WTC11 (cell line): ENCODE data around the gene ARMC2. TPM values are rescaled to one million over a fixed set of nuclear protein-coding genes. Genes with fewer than 3 reads are reported as not detected.
A peak's percentile ranks its signal among the peaks of the same experiment; 100 is the strongest.

Experiments used
- CREM ChIP-seq: sonication (generic); formaldehyde crosslinking; IDR thresholded peaks from 2 replicates; pipeline ENCODE4 v1.8.1; 2022; ENCODE audit warnings: mild to moderate bottlenecking, missing genetic modification reagents, moderate library complexity
- EMX1 ChIP-seq: fragments of 250-450 bp; sonication (Bioruptor Pico); IDR thresholded peaks from 2 replicates; pipeline ENCODE4 v1.8.0; 2021; ENCODE audit warnings: mild to moderate bottlenecking
- ETV6 ChIP-seq: sonication (generic); formaldehyde crosslinking; IDR thresholded peaks from 2 replicates; pipeline ENCODE4 v1.8.1; 2022; ENCODE audit warnings: mild to moderate bottlenecking, missing genetic modification reagents
- FOXK1 ChIP-seq: sonication (generic); formaldehyde crosslinking; IDR thresholded peaks from 2 replicates; pipeline ENCODE4 v1.8.0; 2022; ENCODE audit warnings: mild to moderate bottlenecking, moderate library complexity, missing genetic modification reagents
- GRHL2 ChIP-seq: fragments of 250-450 bp; sonication (Bioruptor Pico); IDR thresholded peaks from 2 replicates; pipeline ENCODE4 v1.8.0; 2022; ENCODE audit warnings: mild to moderate bottlenecking, moderate library complexity; ENCODE audit not compliant: insufficient replicate concordance, severe bottlenecking
- GTF2I ChIP-seq: fragments of 250-450 bp; sonication (Bioruptor Pico); conservative IDR thresholded peaks from 2 replicates; pipeline ENCODE4 v1.4.0; 2021; ENCODE audit warnings: mild to moderate bottlenecking
- JAZF1 ChIP-seq: fragments of 250-450 bp; sonication (Bioruptor Pico); IDR thresholded peaks from 2 replicates; pipeline ENCODE4 v1.9.0; 2021; ENCODE audit warnings: moderate library complexity, mild to moderate bottlenecking, inconsistent platforms
- MYBL2 ChIP-seq: sonication (generic); formaldehyde crosslinking; IDR thresholded peaks from 2 replicates; pipeline ENCODE4 v1.8.1; 2023; ENCODE audit warnings: mild to moderate bottlenecking, moderate library complexity, missing genetic modification reagents
- NFATC4 ChIP-seq: fragments of 250-450 bp; sonication (Bioruptor Pico); IDR thresholded peaks from 2 replicates; pipeline ENCODE4 v1.9.0; 2021; ENCODE audit warnings: mild to moderate bottlenecking
- NFE2L1 ChIP-seq: sonication (generic); formaldehyde crosslinking; IDR thresholded peaks from 2 replicates; pipeline ENCODE4 v1.8.1; 2023; ENCODE audit warnings: missing genetic modification reagents
- NFYB ChIP-seq: sonication (generic); formaldehyde crosslinking; conservative IDR thresholded peaks from 2 replicates; pipeline ENCODE4 v1.8.0; 2022; ENCODE audit warnings: low read depth, missing genetic modification reagents
- NR3C1 ChIP-seq: sonication (generic); formaldehyde crosslinking; conservative IDR thresholded peaks from 2 replicates; pipeline ENCODE4 v1.8.1; 2023; ENCODE audit warnings: low read depth, mild to moderate bottlenecking, missing genetic modification reagents
- SOX15 ChIP-seq: fragments of 250-450 bp; sonication (Bioruptor Pico); IDR thresholded peaks from 2 replicates; pipeline ENCODE4 v1.9.0; 2021; ENCODE audit warnings: mild to moderate bottlenecking
- SP1 ChIP-seq: sonication (generic); formaldehyde crosslinking; conservative IDR thresholded peaks from 2 replicates; pipeline ENCODE4 v1.8.1; 2022; ENCODE audit warnings: missing genetic modification reagents
- TCF7 ChIP-seq: sonication (generic); formaldehyde crosslinking; IDR thresholded peaks from 2 replicates; pipeline ENCODE4 v1.8.0; 2022; ENCODE audit warnings: mild to moderate bottlenecking, low read depth, missing genetic modification reagents, moderate library complexity
- TEAD1 ChIP-seq: sonication (generic); formaldehyde crosslinking; IDR thresholded peaks from 2 replicates; pipeline ENCODE4 v1.8.0; 2022; ENCODE audit warnings: mild to moderate bottlenecking, missing genetic modification reagents
- TP53 ChIP-seq: sonication (generic); formaldehyde crosslinking; IDR thresholded peaks from 2 replicates; pipeline ENCODE4 v1.8.1; 2023; ENCODE audit warnings: mild to moderate bottlenecking, missing genetic modification reagents
- ZNF138 ChIP-seq: sonication (generic); formaldehyde crosslinking; conservative IDR thresholded peaks from 2 replicates; pipeline ENCODE4 v1.8.1; 2022; ENCODE audit warnings: mild to moderate bottlenecking, moderate library complexity, missing genetic modification reagents
- ZNF317 ChIP-seq: sonication (generic); formaldehyde crosslinking; IDR thresholded peaks from 2 replicates; pipeline ENCODE4 v1.8.1; 2023; ENCODE audit warnings: low read depth, mild to moderate bottlenecking, moderate library complexity, missing genetic modification reagents, borderline replicate concordance
- ZNF671 ChIP-seq: fragments of 250-450 bp; sonication (Bioruptor Pico); IDR thresholded peaks from 2 replicates; pipeline ENCODE4 v1.8.0; 2021; ENCODE audit warnings: mild to moderate bottlenecking
- total RNA-seq: library from RNA; stranded (reverse); gene quantifications from 3 replicates; pipeline ENCODE4 v1.2.3, GENCODE V29; 2021
- TF ChIP-seq, protein P1 (sequence below): fragments of 250-450 bp; sonication (Bioruptor Pico); IDR thresholded peaks from 2 replicates; pipeline ENCODE4 v1.9.0; 2021; ENCODE audit warnings: mild to moderate bottlenecking
- TF ChIP-seq, protein P2 (sequence below): sonication (generic); formaldehyde crosslinking; IDR thresholded peaks from 2 replicates; pipeline ENCODE4 v1.8.1; 2023; ENCODE audit warnings: mild to moderate bottlenecking, missing genetic modification reagents
- TF ChIP-seq, protein P3 (sequence below): sonication (generic); formaldehyde crosslinking; IDR thresholded peaks from 2 replicates; pipeline ENCODE4 v1.8.0; 2023; ENCODE audit warnings: mild to moderate bottlenecking, missing genetic modification reagents
- TF ChIP-seq, protein P4 (sequence below): sonication (generic); formaldehyde crosslinking; IDR thresholded peaks from 2 replicates; pipeline ENCODE4 v1.8.0; 2022; ENCODE audit warnings: mild to moderate bottlenecking, missing genetic modification reagents
- TF ChIP-seq, protein P5 (sequence below): sonication (generic); formaldehyde crosslinking; IDR thresholded peaks from 2 replicates; pipeline ENCODE4 v1.8.0; 2022; ENCODE audit warnings: mild to moderate bottlenecking, missing genetic modification reagents
- TF ChIP-seq, protein P6 (sequence below): fragments of 250-450 bp; sonication (Bioruptor Pico); IDR thresholded peaks from 2 replicates; pipeline ENCODE4 v1.8.0; 2021; ENCODE audit warnings: mild to moderate bottlenecking
- TF ChIP-seq, protein P7 (sequence below): sonication (generic); formaldehyde crosslinking; conservative IDR thresholded peaks from 2 replicates; pipeline ENCODE4 v1.8.1; 2023; ENCODE audit warnings: mild to moderate bottlenecking, low read depth, missing genetic modification reagents, moderate library complexity

ARMC2 gene
- total RNA-seq, 1 experiment from 2014 or later: 5.2 TPM

DNA sequence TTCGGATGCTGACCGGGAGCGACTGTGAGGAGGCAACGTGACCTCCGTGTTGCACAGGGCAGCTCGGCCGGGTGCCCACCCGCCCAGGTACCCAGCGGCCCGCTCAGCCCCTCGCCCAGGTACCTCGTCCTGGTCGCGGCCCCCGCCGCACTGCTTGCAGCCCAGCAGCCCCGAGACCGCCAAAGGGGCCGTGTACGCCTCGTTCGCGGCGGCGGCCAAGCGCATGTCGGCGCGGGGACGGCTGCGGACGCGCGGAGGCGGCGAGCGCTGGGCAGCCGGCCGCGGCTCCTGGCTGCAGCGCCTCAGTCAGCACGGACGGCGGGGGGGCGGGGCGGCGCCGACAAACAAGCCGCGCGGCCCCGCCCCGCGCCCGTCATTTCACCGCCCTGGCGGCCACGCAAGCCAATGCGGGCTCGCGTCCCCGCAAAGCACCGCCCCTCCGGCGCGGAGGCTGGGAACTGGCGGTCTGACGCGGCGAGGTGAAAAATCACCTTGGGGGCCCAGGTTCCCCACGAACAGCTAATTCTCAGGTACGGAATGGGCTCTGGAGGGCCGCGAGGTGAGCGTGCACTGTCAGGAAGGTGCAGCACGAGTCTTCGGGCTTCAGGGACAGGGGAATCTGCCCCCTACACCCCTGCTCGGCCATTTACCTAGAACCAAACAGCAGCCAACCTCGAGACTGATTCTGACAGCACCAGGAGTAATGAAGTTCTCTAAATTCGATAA lies 161.2 kb downstream of the ARMC2 start (continued):
- TF ChIP-seq, protein P1, sequence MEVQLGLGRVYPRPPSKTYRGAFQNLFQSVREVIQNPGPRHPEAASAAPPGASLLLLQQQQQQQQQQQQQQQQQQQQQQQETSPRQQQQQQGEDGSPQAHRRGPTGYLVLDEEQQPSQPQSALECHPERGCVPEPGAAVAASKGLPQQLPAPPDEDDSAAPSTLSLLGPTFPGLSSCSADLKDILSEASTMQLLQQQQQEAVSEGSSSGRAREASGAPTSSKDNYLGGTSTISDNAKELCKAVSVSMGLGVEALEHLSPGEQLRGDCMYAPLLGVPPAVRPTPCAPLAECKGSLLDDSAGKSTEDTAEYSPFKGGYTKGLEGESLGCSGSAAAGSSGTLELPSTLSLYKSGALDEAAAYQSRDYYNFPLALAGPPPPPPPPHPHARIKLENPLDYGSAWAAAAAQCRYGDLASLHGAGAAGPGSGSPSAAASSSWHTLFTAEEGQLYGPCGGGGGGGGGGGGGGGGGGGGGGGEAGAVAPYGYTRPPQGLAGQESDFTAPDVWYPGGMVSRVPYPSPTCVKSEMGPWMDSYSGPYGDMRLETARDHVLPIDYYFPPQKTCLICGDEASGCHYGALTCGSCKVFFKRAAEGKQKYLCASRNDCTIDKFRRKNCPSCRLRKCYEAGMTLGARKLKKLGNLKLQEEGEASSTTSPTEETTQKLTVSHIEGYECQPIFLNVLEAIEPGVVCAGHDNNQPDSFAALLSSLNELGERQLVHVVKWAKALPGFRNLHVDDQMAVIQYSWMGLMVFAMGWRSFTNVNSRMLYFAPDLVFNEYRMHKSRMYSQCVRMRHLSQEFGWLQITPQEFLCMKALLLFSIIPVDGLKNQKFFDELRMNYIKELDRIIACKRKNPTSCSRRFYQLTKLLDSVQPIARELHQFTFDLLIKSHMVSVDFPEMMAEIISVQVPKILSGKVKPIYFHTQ (CRISPR knock-in tag): no peak
- TF ChIP-seq TP53 (CRISPR knock-in tag): 0 out of 2 replicates have a peak, but pooled peaks have one; percentile 75
- peak; percentile 89; the same call in 1 of the 2 replicates for TF ChIP-seq ETV6 (CRISPR knock-in tag)
- TF ChIP-seq TCF7: 0 out of 2 replicates have a peak, but pooled peaks have one; percentile 58
- TF ChIP-seq NFYB: peak; percentile 85
- TF ChIP-seq ZNF317: no peak
- TF ChIP-seq JAZF1 (CRISPR knock-in tag): no peak
- TF ChIP-seq NR3C1: no peak; the same call in 1 of the 2 replicates
- TF ChIP-seq NFE2L1: 0 out of 2 replicates have a peak, but pooled peaks have one; percentile 28
- TF ChIP-seq CREM: no peak; the same call in 1 of the 2 replicates
- no peak for TF ChIP-seq ZNF671 (CRISPR knock-in tag)
- no peak for TF ChIP-seq EMX1 (CRISPR knock-in tag)
- peak; percentile 45; the same call in 1 of the 2 replicates for TF ChIP-seq FOXK1 (CRISPR knock-in tag)
- TF ChIP-seq, protein P2, sequence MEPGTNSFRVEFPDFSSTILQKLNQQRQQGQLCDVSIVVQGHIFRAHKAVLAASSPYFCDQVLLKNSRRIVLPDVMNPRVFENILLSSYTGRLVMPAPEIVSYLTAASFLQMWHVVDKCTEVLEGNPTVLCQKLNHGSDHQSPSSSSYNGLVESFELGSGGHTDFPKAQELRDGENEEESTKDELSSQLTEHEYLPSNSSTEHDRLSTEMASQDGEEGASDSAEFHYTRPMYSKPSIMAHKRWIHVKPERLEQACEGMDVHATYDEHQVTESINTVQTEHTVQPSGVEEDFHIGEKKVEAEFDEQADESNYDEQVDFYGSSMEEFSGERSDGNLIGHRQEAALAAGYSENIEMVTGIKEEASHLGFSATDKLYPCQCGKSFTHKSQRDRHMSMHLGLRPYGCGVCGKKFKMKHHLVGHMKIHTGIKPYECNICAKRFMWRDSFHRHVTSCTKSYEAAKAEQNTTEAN: 0 out of 2 replicates have a peak, but pooled peaks have one; percentile 59
- TF ChIP-seq NFATC4 (CRISPR knock-in tag): no peak
- TF ChIP-seq ZNF138: no peak
- TF ChIP-seq, protein P3, sequence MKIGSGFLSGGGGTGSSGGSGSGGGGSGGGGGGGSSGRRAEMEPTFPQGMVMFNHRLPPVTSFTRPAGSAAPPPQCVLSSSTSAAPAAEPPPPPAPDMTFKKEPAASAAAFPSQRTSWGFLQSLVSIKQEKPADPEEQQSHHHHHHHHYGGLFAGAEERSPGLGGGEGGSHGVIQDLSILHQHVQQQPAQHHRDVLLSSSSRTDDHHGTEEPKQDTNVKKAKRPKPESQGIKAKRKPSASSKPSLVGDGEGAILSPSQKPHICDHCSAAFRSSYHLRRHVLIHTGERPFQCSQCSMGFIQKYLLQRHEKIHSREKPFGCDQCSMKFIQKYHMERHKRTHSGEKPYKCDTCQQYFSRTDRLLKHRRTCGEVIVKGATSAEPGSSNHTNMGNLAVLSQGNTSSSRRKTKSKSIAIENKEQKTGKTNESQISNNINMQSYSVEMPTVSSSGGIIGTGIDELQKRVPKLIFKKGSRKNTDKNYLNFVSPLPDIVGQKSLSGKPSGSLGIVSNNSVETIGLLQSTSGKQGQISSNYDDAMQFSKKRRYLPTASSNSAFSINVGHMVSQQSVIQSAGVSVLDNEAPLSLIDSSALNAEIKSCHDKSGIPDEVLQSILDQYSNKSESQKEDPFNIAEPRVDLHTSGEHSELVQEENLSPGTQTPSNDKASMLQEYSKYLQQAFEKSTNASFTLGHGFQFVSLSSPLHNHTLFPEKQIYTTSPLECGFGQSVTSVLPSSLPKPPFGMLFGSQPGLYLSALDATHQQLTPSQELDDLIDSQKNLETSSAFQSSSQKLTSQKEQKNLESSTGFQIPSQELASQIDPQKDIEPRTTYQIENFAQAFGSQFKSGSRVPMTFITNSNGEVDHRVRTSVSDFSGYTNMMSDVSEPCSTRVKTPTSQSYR: no peak
- TF ChIP-seq, protein P4, sequence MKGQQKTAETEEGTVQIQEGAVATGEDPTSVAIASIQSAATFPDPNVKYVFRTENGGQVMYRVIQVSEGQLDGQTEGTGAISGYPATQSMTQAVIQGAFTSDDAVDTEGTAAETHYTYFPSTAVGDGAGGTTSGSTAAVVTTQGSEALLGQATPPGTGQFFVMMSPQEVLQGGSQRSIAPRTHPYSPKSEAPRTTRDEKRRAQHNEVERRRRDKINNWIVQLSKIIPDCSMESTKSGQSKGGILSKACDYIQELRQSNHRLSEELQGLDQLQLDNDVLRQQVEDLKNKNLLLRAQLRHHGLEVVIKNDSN (CRISPR knock-in tag): no peak
- TF ChIP-seq, protein P5, sequence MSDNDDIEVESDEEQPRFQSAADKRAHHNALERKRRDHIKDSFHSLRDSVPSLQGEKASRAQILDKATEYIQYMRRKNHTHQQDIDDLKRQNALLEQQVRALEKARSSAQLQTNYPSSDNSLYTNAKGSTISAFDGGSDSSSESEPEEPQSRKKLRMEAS (CRISPR knock-in tag): peak; percentile 41; the same call in 1 of the 2 replicates
- TF ChIP-seq, protein P6, sequence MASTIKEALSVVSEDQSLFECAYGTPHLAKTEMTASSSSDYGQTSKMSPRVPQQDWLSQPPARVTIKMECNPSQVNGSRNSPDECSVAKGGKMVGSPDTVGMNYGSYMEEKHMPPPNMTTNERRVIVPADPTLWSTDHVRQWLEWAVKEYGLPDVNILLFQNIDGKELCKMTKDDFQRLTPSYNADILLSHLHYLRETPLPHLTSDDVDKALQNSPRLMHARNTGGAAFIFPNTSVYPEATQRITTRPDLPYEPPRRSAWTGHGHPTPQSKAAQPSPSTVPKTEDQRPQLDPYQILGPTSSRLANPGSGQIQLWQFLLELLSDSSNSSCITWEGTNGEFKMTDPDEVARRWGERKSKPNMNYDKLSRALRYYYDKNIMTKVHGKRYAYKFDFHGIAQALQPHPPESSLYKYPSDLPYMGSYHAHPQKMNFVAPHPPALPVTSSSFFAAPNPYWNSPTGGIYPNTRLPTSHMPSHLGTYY (CRISPR knock-in tag): no peak
- TF ChIP-seq GRHL2 (CRISPR knock-in tag): no peak
- TF ChIP-seq MYBL2: no peak
- TF ChIP-seq, protein P7, sequence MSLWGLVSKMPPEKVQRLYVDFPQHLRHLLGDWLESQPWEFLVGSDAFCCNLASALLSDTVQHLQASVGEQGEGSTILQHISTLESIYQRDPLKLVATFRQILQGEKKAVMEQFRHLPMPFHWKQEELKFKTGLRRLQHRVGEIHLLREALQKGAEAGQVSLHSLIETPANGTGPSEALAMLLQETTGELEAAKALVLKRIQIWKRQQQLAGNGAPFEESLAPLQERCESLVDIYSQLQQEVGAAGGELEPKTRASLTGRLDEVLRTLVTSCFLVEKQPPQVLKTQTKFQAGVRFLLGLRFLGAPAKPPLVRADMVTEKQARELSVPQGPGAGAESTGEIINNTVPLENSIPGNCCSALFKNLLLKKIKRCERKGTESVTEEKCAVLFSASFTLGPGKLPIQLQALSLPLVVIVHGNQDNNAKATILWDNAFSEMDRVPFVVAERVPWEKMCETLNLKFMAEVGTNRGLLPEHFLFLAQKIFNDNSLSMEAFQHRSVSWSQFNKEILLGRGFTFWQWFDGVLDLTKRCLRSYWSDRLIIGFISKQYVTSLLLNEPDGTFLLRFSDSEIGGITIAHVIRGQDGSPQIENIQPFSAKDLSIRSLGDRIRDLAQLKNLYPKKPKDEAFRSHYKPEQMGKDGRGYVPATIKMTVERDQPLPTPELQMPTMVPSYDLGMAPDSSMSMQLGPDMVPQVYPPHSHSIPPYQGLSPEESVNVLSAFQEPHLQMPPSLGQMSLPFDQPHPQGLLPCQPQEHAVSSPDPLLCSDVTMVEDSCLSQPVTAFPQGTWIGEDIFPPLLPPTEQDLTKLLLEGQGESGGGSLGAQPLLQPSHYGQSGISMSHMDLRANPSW (CRISPR knock-in tag): no peak
- TF ChIP-seq TEAD1 (CRISPR knock-in tag): no peak
- no peak for TF ChIP-seq SOX15 (CRISPR knock-in tag)
- TF ChIP-seq SP1 (CRISPR knock-in tag): peak; percentile 97
- no peak for TF ChIP-seq GTF2I (CRISPR knock-in tag)
